ENCODE results near the gene PEAK3. TPM values are rescaled to one million over a fixed set of nuclear protein-coding genes. Genes with fewer than 3 reads are reported as not detected.

PEAK3 gene
- total and polyA plus RNA-seq, 9 of the 15 experiments (the other 6 are each of a cell fraction or from before 2014, with no cell fraction given) = 0.07 to 0.40 TPM; not detected in 7

DNA sequence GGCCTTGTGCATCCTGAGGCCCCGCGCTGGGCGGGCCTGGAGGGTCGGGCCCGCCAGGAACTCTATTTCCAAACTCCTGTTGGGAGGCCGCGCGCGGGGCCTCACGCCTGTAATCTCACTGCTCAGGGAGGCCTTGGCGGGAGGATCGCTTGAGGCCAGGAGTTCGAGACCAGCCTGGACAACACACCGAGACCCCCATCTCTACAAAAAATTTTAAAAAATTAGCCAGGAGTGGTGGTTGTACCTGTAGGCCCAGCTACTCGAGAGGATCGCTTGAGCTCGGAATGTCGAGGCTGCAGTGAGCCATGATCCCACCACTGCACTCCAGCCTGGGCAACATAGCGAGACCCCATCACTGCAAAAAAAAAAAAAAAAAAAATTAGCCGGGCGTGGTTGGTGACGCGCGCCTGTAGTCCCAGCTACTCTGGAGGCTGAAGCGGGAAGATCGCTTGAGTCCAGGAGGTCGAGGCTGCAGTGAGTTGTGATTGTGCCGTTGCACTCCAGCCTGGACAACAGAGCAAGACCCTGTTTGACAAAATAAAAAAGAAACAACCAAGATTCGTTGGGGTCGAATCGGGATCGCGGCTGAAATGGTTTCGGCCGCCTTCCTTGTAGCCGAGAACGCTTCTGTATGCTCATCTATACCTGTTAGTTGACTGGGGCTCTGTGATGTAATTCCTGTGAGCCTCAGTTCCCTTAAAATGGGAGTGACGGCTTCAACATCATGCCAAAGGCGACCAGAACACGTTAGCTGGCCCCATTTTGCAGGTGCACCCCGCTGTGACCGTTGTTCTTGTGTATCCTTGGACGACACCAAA, 44.7 kb downstream of the PEAK3 start (continued):
- TF ChIP-seq RFX5 (IDR thresholded peaks at IDR 0.05; ENCODE audit: low read depth, low read length) = no peak
- TF ChIP-seq ZNF699 (CRISPR knock-in tag; IDR thresholded peaks at IDR 0.05; ENCODE audit: insufficient replicate concordance) = no peak
- TF ChIP-seq HLTF (IDR thresholded peaks at IDR 0.05) = no peak
- TF ChIP-seq FOXK1 (CRISPR knock-in tag; IDR thresholded peaks at IDR 0.05; ENCODE audit: borderline replicate concordance) = no peak
- TF ChIP-seq SRF (CRISPR knock-in tag; IDR thresholded peaks at IDR 0.05) = no peak
- TF ChIP-seq ZFP30 (CRISPR knock-in tag; IDR thresholded peaks at IDR 0.05; ENCODE audit: borderline replicate concordance) = no peak
- TF ChIP-seq ZSCAN32 (CRISPR knock-in tag; IDR thresholded peaks at IDR 0.05) = no peak
- TF ChIP-seq E2F4 (CRISPR knock-in tag; IDR thresholded peaks at IDR 0.05; ENCODE audit: low read depth) = no peak
- TF ChIP-seq ZNF212 (CRISPR knock-in tag; IDR thresholded peaks at IDR 0.05) = no peak
- no peak for TF ChIP-seq RBM39 (optimal IDR thresholded peaks at IDR 0.05; ENCODE audit: low read depth, low read length)
- no peak for TF ChIP-seq MED1 (CRISPR knock-in tag; IDR thresholded peaks at IDR 0.05; ENCODE audit: borderline replicate concordance)
- no peak for TF ChIP-seq DPF2 (IDR thresholded peaks at IDR 0.05)
- TF ChIP-seq HES1 (IDR thresholded peaks at IDR 0.05; ENCODE audit: low read depth) = no peak
- TF ChIP-seq ZC3H11A (IDR thresholded peaks at IDR 0.05; ENCODE audit: low read depth, low read length) = no peak
- TF ChIP-seq ZBTB40 (IDR thresholded peaks at IDR 0.05) = peak; percentile 62; the same call in 1 of the 2 replicates
- TF ChIP-seq ZBTB40 (CRISPR knock-in tag; IDR thresholded peaks at IDR 0.05) = no peak
- TF ChIP-seq ZNF717 (CRISPR knock-in tag; IDR thresholded peaks at IDR 0.05) = no peak
- TF ChIP-seq ZNF23 (CRISPR knock-in tag; IDR thresholded peaks at IDR 0.05) = no peak
